ENCODE measurements around the gene LPIN1.

The LPIN1 gene

DNA sequence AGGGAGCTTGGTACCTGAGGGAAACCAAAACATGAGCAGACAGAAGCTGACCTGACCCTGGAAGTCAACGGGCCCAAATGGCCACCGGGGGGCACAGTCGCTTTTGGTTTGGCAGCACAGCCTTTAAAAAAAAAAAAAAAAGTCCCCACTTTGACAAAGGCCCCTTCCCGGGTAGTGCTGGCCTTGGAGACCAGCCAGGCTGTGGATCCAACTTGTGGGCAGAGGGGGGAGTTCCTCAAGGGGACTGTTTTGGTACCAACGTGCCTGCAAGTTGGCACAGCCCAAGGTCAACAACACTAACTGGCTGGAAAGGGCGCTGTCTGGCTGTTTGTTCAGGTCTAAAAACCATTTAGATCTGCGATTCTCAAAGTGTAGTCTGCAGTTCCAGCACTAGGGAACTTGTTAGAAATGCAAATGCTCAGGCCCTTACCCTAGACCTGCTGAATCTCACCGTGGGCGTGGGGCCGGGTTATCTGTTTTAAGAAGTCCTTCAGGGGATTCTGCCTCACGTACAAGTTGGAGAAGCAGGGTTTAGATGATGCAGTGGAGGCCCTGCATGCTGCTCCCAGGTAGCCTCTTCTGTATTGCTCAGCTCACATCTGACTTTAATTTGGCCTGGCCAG lies 83.0 kb downstream of the LPIN1 start:
- TF ChIP-seq, protein P1, sequence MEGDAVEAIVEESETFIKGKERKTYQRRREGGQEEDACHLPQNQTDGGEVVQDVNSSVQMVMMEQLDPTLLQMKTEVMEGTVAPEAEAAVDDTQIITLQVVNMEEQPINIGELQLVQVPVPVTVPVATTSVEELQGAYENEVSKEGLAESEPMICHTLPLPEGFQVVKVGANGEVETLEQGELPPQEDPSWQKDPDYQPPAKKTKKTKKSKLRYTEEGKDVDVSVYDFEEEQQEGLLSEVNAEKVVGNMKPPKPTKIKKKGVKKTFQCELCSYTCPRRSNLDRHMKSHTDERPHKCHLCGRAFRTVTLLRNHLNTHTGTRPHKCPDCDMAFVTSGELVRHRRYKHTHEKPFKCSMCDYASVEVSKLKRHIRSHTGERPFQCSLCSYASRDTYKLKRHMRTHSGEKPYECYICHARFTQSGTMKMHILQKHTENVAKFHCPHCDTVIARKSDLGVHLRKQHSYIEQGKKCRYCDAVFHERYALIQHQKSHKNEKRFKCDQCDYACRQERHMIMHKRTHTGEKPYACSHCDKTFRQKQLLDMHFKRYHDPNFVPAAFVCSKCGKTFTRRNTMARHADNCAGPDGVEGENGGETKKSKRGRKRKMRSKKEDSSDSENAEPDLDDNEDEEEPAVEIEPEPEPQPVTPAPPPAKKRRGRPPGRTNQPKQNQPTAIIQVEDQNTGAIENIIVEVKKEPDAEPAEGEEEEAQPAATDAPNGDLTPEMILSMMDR (IDR thresholded peaks at IDR 0.05; ENCODE audit: extremely low read depth, insufficient read depth, missing control alignments): peak; percentile 66
- in situ Hi-C loops (cut with MboI; ENCODE audit: low pct_unique_long_range_greater_than_20kb, low sequenced_read_pairs, unreplicated experiment): loop anchor here (25.0 kb wide), 2 partner anchors 883 to 1183 kb away; partner anchors contain the start of gene TRIB2
- peak; percentile 61 for DNase-seq (ENCODE audit: low spot score)

DNA sequence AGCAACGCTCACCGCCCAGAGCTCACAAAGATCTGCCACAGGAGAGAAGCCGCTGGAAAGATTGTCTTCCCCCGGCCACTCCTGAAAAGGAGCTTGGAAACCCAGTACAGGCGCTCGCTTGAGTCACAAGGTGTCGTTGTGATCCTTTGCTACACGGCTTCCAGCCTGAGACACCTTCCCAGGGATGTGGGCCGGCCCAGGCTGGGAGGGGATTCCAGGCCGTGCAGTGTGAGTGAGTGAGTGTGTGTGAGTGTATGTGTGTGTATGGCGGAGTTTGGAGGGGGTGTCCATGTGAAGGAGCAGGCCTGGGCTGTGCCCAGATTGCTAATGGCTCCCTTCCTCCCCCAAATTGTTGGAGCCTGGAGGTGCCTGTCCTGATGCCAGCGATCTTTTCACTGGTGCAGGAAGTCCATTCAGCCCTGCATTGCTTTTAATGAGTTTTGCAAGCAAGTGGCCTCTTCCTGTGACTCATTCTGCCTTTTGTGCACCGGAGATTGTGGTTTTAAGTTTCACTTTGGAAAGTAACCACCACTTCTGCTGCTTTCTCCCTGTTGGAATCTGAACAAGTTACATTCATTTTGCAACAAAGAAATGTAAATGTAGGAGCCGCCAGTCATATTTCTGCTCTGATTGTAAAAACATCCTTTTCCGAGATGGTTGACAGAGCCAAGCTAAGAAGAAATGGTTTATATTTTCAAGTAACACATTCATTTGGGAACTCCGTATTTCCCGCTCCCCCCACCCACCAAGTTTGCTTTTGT lies 83.7 kb downstream of the LPIN1 start:
- DNase-seq (ENCODE audit: low spot score): peak; percentile 74
- in situ Hi-C loops (cut with MboI; ENCODE audit: low pct_unique_long_range_greater_than_20kb, low sequenced_read_pairs, unreplicated experiment): loop anchor here (25.0 kb wide), 2 partner anchors 882 to 1182 kb away; partner anchors contain the start of gene TRIB2
- TF ChIP-seq, protein P1 (IDR thresholded peaks at IDR 0.05; ENCODE audit: extremely low read depth, insufficient read depth, missing control alignments): peak; percentile 19

GRCh38 chr2:11830708-11831301 lies 84.4 kb downstream of the LPIN1 start:
- TF ChIP-seq, protein P1 (IDR thresholded peaks at IDR 0.05; ENCODE audit: extremely low read depth, insufficient read depth, missing control alignments): no peak
- no peak for DNase-seq (ENCODE audit: low spot score)
- in situ Hi-C loops (cut with MboI; ENCODE audit: low pct_unique_long_range_greater_than_20kb, low sequenced_read_pairs, unreplicated experiment): loop anchor here (25.0 kb wide), 2 partner anchors 881 to 1181 kb away; partner anchors contain the start of gene TRIB2

DNA sequence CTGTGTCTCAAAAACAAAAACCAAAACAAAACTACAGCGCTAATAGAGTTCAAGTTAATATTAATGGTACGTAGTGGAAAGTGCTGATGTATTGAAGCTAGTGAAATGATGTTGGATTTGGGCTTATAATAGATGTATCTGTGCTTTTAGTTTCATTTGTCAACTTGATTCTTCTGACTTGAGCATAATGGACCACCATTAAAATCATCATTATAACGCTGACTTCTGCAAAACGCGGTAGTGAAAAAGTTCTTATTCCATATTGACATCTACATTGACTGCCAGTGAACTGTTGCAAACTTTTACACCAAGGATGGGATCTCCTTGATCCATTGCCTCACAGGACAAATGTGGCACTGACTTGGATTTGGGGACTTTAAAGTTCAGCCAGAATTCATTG lies 85.0 kb downstream of the LPIN1 start:
- DNase-seq (ENCODE audit: low spot score): no peak
- in situ Hi-C loops (cut with MboI; ENCODE audit: low pct_unique_long_range_greater_than_20kb, low sequenced_read_pairs, unreplicated experiment): loop anchor here (25.0 kb wide), 2 partner anchors 881 to 1181 kb away; partner anchors contain the start of gene TRIB2
- TF ChIP-seq, protein P1 (IDR thresholded peaks at IDR 0.05; ENCODE audit: extremely low read depth, insufficient read depth, missing control alignments): no peak

DNA sequence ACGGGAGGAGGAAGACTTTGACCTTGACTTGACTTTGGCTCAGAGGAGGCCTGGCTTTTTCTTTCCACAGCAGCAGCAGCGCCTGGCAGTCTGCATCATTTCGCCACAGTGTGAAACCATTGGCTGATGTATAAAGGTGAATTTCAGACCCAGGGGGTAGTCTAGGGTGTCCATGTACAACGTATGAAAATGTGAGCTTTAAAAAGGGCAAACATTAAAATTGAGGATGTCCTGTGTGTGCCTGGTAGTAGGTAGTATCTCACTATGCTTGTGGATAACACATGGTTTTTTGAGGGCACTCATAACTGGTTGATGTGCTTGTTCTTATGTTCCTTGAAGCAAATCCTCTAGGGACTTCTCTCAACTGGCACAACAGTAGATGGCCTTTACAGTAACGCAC lies 86.1 kb downstream of the LPIN1 start:
- DNase-seq (ENCODE audit: low spot score): no peak
- in situ Hi-C loops (cut with MboI; ENCODE audit: low pct_unique_long_range_greater_than_20kb, low sequenced_read_pairs, unreplicated experiment): loop anchor here (25.0 kb wide), 2 partner anchors 880 to 1180 kb away; partner anchors contain the start of gene TRIB2
- TF ChIP-seq, protein P1 (IDR thresholded peaks at IDR 0.05; ENCODE audit: extremely low read depth, insufficient read depth, missing control alignments): no peak

- in situ Hi-C loops (cut with MboI; ENCODE audit: low pct_unique_long_range_greater_than_20kb, low sequenced_read_pairs, unreplicated experiment): loop anchor here (25.0 kb wide), 2 partner anchors 879 to 1179 kb away; partner anchors contain the start of gene TRIB2
- no peak for DNase-seq (ENCODE audit: low spot score)
- TF ChIP-seq, protein P1 (IDR thresholded peaks at IDR 0.05; ENCODE audit: extremely low read depth, insufficient read depth, missing control alignments): no peak
These were observed 87.2 kb downstream of the LPIN1 start for GRCh38 chr2:11833601-11834000.
